Erythroblast (primary cell): ENCODE results near the gene TXNL1.

Source experiments
- GATA1 ChIP-seq: IDR thresholded peaks from 2 replicates; pipeline ENCODE4 v1.6.1; 2011; ENCODE audit warnings: low read depth, mild to moderate bottlenecking, control low read depth, low read length, moderate library complexity
- POLR2A ChIP-seq: IDR thresholded peaks from 2 replicates; pipeline ENCODE4 v1.6.1; 2011; ENCODE audit warnings: mild to moderate bottlenecking, low read length

GRCh38 chr18:56574861-56575260, 63.5 kb downstream of the TXNL1 start:
- TF ChIP-seq POLR2A: no peak
- no peak for TF ChIP-seq GATA1
